ENCODE data around the gene ANP32E.
"Not testable (repeated sequence)": the region's sequence is repeated elsewhere in the genome, so short reads cannot be mapped to it uniquely, and the experiment has no call there.

ANP32E gene

GRCh38 chr1:150214099-150214756 lies 21.7 kb downstream of the ANP32E start:
- not testable (repeated sequence) for DNase-seq (ENCODE audit: low read depth in 2 of 2)

- DNase-seq (ENCODE audit: low read depth in 2 of 2), result peak; percentile 78 to 84
These were observed 22.5 kb downstream of the ANP32E start for GRCh38 chr1:150213170-150214098.

GRCh38 chr1:150212070-150212469 lies 23.8 kb downstream of the ANP32E start:
- DNase-seq (ENCODE audit: low read depth in 2 of 2), result no peak

GRCh38 chr1:150210706-150211105 lies 25.2 kb downstream of the ANP32E start:
- no peak for DNase-seq (ENCODE audit: low read depth in 2 of 2)

GRCh38 chr1:150210091-150210490 lies 25.8 kb downstream of the ANP32E start:
- DNase-seq (ENCODE audit: low read depth in 2 of 2), result no peak

GRCh38 chr1:150208460-150208859 lies 27.5 kb downstream of the ANP32E start:
- DNase-seq (ENCODE audit: low read depth in 2 of 2), result not testable (repeated sequence)

- no peak for DNase-seq (ENCODE audit: low read depth in 2 of 2)
These were observed 28.5 kb downstream of the ANP32E start for GRCh38 chr1:150207281-150207971.

GRCh38 chr1:150196417-150196816 lies 39.5 kb downstream of the ANP32E start:
- no peak for DNase-seq (ENCODE audit: low read depth in 2 of 2)

GRCh38 chr1:150194381-150195031 lies 41.4 kb downstream of the ANP32E start:
- DNase-seq (ENCODE audit: low read depth in 2 of 2), result no peak

- no peak for DNase-seq (ENCODE audit: low read depth in 2 of 2)
These were observed 43.9 kb downstream of the ANP32E start for GRCh38 chr1:150192012-150192411.

- no peak for DNase-seq (ENCODE audit: low read depth in 2 of 2)
These were observed 48.4 kb downstream of the ANP32E start for GRCh38 chr1:150187560-150187931.

- DNase-seq (ENCODE audit: low read depth in 2 of 2), result no peak
These were observed 48.9 kb downstream of the ANP32E start for GRCh38 chr1:150186789-150187559.

- not testable (repeated sequence) for DNase-seq (ENCODE audit: low read depth in 2 of 2)
These were observed 49.5 kb downstream of the ANP32E start for GRCh38 chr1:150186438-150186788.

GRCh38 chr1:150185481-150185880 lies 50.4 kb downstream of the ANP32E start:
- no peak for DNase-seq (ENCODE audit: low read depth in 2 of 2)

- no peak for DNase-seq (ENCODE audit: low read depth in 2 of 2)
These were observed 52.9 kb downstream of the ANP32E start for GRCh38 chr1:150183061-150183460.

- no peak for DNase-seq (ENCODE audit: low read depth in 2 of 2)
These were observed 53.7 kb downstream of the ANP32E start for GRCh38 chr1:150182247-150182646.

GRCh38 chr1:150180474-150180873 lies 55.4 kb downstream of the ANP32E start:
- no peak for DNase-seq (ENCODE audit: low read depth in 2 of 2)

- DNase-seq (ENCODE audit: low read depth in 2 of 2), result no peak
These were observed 56.0 kb downstream of the ANP32E start for GRCh38 chr1:150179867-150180266.

- no peak for DNase-seq (ENCODE audit: low read depth in 2 of 2)
These were observed 57.4 kb downstream of the ANP32E start for GRCh38 chr1:150178548-150178947.

GRCh38 chr1:150176593-150176992 lies 59.3 kb downstream of the ANP32E start:
- DNase-seq (ENCODE audit: low read depth in 2 of 2), result no peak

GRCh38 chr1:150173141-150173585 lies 62.7 kb downstream of the ANP32E start:
- DNase-seq (ENCODE audit: low read depth in 2 of 2), result no peak
